Spleen (tissue), 7 donors: ENCODE data around the gene ZRANB1.

ENCODE experiments used
- POLR2A ChIP-seq, 3 donors: fragments of 450-650 bp; IDR thresholded peaks; one replicate each; pipeline ENCODE4 v1.5.1; 2017; ENCODE audit warnings: antibody characterized with exemption in 3 of 3, mild to moderate bottlenecking in 1 of 3
- POLR2AphosphoS5 ChIP-seq, 3 donors: sonication (generic); formaldehyde crosslinking; IDR thresholded peaks; one replicate each; pipeline ENCODE4 v1.5.1; 2017; ENCODE audit warnings: antibody characterized with exemption in 3 of 3
- TF ChIP-seq, protein P1 (sequence below), 11 experiments: fragments of 200-600 bp in 7 of 11; fragments of 450-650 bp in 4 of 11; sonication (generic) in 4 of 11; IDR thresholded peaks in 8 of 11; conservative IDR thresholded peaks in 3 of 11; 1 replicate in 7 of 11; 2 replicates in 4 of 11; pipeline versions ENCODE4 v1.4.0 to v1.8.0; 2016 to 2021; ENCODE audit warnings: antibody characterized with exemption in 11 of 11, inconsistent platforms in 4 of 11, mild to moderate bottlenecking in 1 of 11
- donor health status: DM: no; HTN: no; CAD: no; lungs with moderate emphysema.
- donor health status: DM: no; HTN: no; CAD: no.
- donor health status: DM: no; HTN: no; CAD: no.

DNA sequence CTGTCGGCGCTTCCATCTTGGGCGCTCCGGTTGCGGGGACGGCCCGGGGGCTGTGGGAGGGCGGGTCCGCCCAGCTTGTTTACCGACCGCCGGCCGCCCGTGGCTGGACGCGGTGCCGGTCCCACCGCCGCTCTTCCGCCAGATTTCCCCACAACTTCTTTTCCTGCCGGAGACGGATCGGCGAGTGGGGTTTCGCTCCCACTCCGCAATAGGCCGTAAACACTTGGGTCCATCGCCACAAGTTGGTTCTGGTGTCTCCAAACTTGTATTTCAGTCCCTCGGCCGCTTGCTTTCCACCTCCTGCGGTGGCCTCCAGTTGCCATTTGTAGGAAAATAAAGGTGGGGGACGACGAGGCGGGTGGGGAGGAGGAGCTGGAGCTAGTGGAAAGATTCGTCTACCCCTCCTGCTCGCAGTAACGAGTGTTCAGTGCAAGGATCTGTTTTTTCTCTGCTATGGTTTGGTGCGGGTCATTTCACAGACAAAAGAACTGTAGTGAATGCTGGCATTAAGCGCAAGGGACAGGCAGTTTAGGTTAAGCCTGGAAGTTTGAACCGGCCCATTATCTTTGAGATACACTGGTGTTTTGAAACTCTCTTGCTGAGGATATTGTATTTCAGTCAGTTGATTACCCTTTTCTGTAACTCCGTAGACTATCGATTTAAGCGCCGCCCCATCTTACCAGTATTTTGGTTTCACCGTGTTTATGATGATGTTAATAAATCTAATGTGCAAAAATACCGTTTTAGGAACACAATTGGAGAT lies 24.3 kb upstream of the ZRANB1 start:
- TF ChIP-seq, protein P1, sequence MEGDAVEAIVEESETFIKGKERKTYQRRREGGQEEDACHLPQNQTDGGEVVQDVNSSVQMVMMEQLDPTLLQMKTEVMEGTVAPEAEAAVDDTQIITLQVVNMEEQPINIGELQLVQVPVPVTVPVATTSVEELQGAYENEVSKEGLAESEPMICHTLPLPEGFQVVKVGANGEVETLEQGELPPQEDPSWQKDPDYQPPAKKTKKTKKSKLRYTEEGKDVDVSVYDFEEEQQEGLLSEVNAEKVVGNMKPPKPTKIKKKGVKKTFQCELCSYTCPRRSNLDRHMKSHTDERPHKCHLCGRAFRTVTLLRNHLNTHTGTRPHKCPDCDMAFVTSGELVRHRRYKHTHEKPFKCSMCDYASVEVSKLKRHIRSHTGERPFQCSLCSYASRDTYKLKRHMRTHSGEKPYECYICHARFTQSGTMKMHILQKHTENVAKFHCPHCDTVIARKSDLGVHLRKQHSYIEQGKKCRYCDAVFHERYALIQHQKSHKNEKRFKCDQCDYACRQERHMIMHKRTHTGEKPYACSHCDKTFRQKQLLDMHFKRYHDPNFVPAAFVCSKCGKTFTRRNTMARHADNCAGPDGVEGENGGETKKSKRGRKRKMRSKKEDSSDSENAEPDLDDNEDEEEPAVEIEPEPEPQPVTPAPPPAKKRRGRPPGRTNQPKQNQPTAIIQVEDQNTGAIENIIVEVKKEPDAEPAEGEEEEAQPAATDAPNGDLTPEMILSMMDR (IDR thresholded peaks at IDR 0.05 in 8 of 11, conservative IDR thresholded peaks at IDR 0.05 in 3 of 11): no peak
- no peak for TF ChIP-seq POLR2A (IDR thresholded peaks at IDR 0.05)
- peak in 2 of 3 donors; percentile 6 to 59 for TF ChIP-seq POLR2AphosphoS5 (IDR thresholded peaks at IDR 0.05)
